CD4-positive, alpha-beta memory T cell (primary cell): Measurements from ENCODE around the gene SPACDR. TPM values are rescaled to one million over a fixed set of nuclear protein-coding genes. Genes with fewer than 3 reads are reported as not detected.

Experiments
- CTCF ChIA-PET: fragments of 350-600 bp; sonication (Branson Sonifier 250); formaldehyde crosslinking; loops from one replicate; lab custom pipeline; 2021; ENCODE audit warnings: inconsistent platforms; ENCODE audit not compliant: partially characterized antibody; lab: Charles Lee
- POLR2A ChIA-PET: fragments of 350-600 bp; sonication (Branson Sonifier 250); formaldehyde crosslinking; loops from one replicate; lab custom pipeline; 2021; ENCODE audit not compliant: partially characterized antibody; lab: Charles Lee
- DNase-seq, 5 donors: peaks; one replicate each; pipeline versions ENCODE4 v3.0.0 to v3.0.0-alpha.2; 2020 to 2022; ENCODE audit warnings: mixed read lengths in 1 of 5
- H3K27ac ChIP-seq: one replicate; pipeline ENCODE4 v1.7.0; 2013; ENCODE audit warnings: low read depth, low read length
- H3K27me3 ChIP-seq: 2 replicates; pipeline ENCODE4 v1.7.0; 2013; ENCODE audit warnings: mild to moderate bottlenecking, low read length, moderate library complexity; ENCODE audit not compliant: insufficient read depth
- H3K36me3 ChIP-seq: 2 replicates; pipeline ENCODE4 v1.7.0; 2013; ENCODE audit warnings: mild to moderate bottlenecking, low read length, moderate library complexity; ENCODE audit not compliant: insufficient read depth
- H3K4me1 ChIP-seq: 2 replicates; pipeline ENCODE4 v1.7.0; 2013; ENCODE audit warnings: mild to moderate bottlenecking, low read length, moderate library complexity; ENCODE audit not compliant: insufficient read depth
- H3K4me3 ChIP-seq, 2 donors: one replicate each; pipeline ENCODE4 v1.7.0; 2013; ENCODE audit warnings: low read length in 2 of 2, mild to moderate bottlenecking in 1 of 2
- H3K9me3 ChIP-seq, 2 donors: one replicate each; pipeline ENCODE4 v1.7.0; 2013; ENCODE audit warnings: low read length in 2 of 2, control low read depth in 1 of 2; ENCODE audit not compliant: control insufficient read depth in 1 of 2
- H3K27ac Mint-ChIP-seq, 7 donors: one replicate each; pipeline ENCODE4 v1.8.0; 2020 to 2021; ENCODE audit warnings: mixed read lengths in 7 of 7, mild to moderate bottlenecking in 6 of 7, inconsistent platforms in 3 of 7, moderate library complexity in 3 of 7
- H3K27me3 Mint-ChIP-seq, 2 donors: one replicate each; pipeline ENCODE4 v1.8.0; 2020 to 2021; ENCODE audit warnings: mixed read lengths in 2 of 2
- H3K36me3 Mint-ChIP-seq, 2 donors: one replicate each; pipeline ENCODE4 v1.8.0; 2020 to 2021; ENCODE audit warnings: mixed read lengths in 2 of 2, inconsistent platforms in 1 of 2, mild to moderate bottlenecking in 1 of 2
- H3K4me1 Mint-ChIP-seq, 4 donors: one replicate each; pipeline ENCODE4 v1.8.0; 2020 to 2021; ENCODE audit warnings: mixed read lengths in 4 of 4, mild to moderate bottlenecking in 1 of 4
- H3K4me3 Mint-ChIP-seq, 8 donors: one replicate each; pipeline ENCODE4 v1.8.0; 2020 to 2021; ENCODE audit warnings: mixed read lengths in 8 of 8, mild to moderate bottlenecking in 7 of 8, moderate library complexity in 6 of 8, inconsistent platforms in 3 of 8
- H3K9me3 Mint-ChIP-seq, 8 donors: one replicate each; pipeline ENCODE4 v1.8.0; 2020 to 2021; ENCODE audit warnings: mixed read lengths in 8 of 8, mild to moderate bottlenecking in 5 of 8, inconsistent platforms in 3 of 8, moderate library complexity in 1 of 8
- intact Hi-C: fragments of 100-400 bp; cut with micrococcal nuclease; formaldehyde crosslinking; loops from one replicate; pipeline ENCODE4 v1.15.1; 2023
- polyA plus RNA-seq, 2 donors: library from polyadenylated mRNA; unstranded; fragments of 300-500 nt; fragmentation: Illumina TruSeq; gene quantifications; one replicate each; pipeline ENCODE4 v1.2.3, GENCODE V29; 2021
- total RNA-seq, 2 experiments: library from RNA; stranded (reverse); gene quantifications; one replicate each; pipeline ENCODE4 v1.2.3, GENCODE V29; 2021

Gene SPACDR
- total and polyA plus RNA-seq, 4 experiments from 2014 or later, result 0.26 to 5.7 (median 2.5) TPM

DNA sequence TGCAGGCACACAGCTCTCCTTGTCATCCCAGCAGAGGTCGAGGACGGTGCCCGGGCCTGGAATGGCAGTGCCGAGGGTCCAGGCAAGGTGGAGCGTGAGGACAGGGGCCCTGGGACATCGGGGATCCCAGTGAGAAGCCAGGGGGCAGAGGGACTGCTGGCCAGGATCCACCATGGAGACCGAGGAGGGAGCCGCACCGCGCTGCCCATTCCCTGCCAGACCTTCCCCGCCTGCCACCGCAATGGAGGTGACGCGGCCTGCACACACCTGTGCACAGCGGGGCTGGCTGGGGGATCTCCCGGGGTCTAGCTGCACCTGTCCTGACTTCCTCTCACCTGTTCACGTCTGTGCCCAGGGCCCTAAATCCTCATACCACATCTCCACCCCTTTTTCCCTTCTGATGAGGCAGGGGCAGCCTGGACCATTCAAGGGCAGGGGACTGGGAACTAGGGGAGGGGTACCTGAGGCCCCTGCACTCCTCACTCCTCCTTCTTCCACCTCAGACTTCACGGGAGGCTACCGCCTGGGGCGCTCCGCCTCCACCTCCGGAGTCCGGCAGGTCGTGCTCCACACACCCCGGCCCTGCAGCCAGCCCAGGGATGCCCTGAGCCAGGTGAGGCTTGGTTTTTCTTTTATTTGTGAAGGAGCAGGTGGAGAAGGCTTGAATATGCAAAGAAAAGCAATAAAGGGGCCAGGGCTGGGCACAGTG lies 26.6 kb upstream of the SPACDR start:
- H3K27ac Mint-ChIP-seq, result peak overlapping the region in 3 of 7 donors; percentile 22 to 73 (median 40)

DNA sequence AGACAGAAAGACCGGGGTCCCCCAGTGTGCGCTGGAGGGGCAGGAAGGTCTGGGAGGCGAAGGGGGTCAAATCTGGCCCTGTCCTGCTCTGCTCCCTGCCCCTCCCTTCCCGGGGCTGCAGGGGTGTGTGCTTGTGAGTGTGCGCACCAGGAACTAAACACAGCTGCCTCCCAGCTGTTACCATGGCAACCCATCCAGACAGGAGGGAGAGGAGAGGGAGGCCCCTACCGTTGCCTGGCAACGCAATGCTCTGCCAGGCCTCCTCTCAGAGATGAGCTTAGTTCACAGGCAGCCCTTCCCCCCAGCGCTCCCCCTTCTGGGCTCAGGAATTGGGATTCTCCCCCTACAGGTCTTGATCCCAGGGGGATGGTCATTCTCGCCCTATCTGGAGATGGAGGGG lies 25.8 kb upstream of the SPACDR start:
- peak overlapping the region in 4 of 7 donors; percentile 31 to 73 (median 40) for H3K27ac Mint-ChIP-seq
- H3K4me1 Mint-ChIP-seq, result peaks cover 5 to 30% (median 16%) of the 10 kb centered on the region in 4 donors
- ChIA-PET POLR2A (interaction anchor here (1.1 kb wide), 1 partner anchor 96 kb away, joined by 4 read pairs; the partner anchor contains the start of genes FBXO24 and LRCH4), CTCF (interaction anchor here (1.0 kb wide), 2 partner anchors 11 to 69 kb away, joined by 3 read pairs; partner anchors contain the start of gene TSC22D4)
- Histone ChIP-seq H3K27me3 (no peaks in the 10 kb centered on the region), H3K27ac (no peak overlapping the region), H3K9me3 (no peaks in the 10 kb centered on the region), H3K36me3 (no peaks in the 10 kb centered on the region), H3K4me1 (peaks cover 12% of the 10 kb centered on the region), H3K4me3 (no peak overlapping the region)
- H3K9me3 Mint-ChIP-seq, result no peaks in the 10 kb centered on the region
- H3K27me3 Mint-ChIP-seq, result no peaks in the 10 kb centered on the region
- intact Hi-C loops, result no loop called here
- H3K4me3 Mint-ChIP-seq, result no peak overlapping the region
- no peaks in the 10 kb centered on the region for H3K36me3 Mint-ChIP-seq
- peak; percentile 45 to 67 (median 59) for DNase-seq

More for the DNA sequence above, 26.6 kb upstream of the SPACDR start:
- H3K27me3 ChIP-seq, result no peaks in the 10 kb centered on the region
- Mint-ChIP-seq H3K4me1 (peaks cover 5 to 29% (median 15%) of the 10 kb centered on the region in 4 donors), H3K4me3 (no peak overlapping the region), H3K36me3 (no peaks in the 10 kb centered on the region), H3K9me3 (no peaks in the 10 kb centered on the region), H3K27me3 (no peaks in the 10 kb centered on the region)
- intact Hi-C loops, result no loop called here
- H3K36me3 ChIP-seq, result no peaks in the 10 kb centered on the region
- no peak overlapping the region for H3K4me3 ChIP-seq
- ChIA-PET CTCF (interaction anchor here (1.0 kb wide), 2 partner anchors 12 to 68 kb away, joined by 3 read pairs; partner anchors contain the start of gene TSC22D4), POLR2A (interaction anchor here (1.1 kb wide), 1 partner anchor 95 kb away, joined by 4 read pairs; the partner anchor contains the start of genes FBXO24 and LRCH4)
- H3K9me3 ChIP-seq, result no peaks in the 10 kb centered on the region
- H3K4me1 ChIP-seq, result peaks cover 10% of the 10 kb centered on the region
- no peak overlapping the region for H3K27ac ChIP-seq
- no peak for DNase-seq

DNA sequence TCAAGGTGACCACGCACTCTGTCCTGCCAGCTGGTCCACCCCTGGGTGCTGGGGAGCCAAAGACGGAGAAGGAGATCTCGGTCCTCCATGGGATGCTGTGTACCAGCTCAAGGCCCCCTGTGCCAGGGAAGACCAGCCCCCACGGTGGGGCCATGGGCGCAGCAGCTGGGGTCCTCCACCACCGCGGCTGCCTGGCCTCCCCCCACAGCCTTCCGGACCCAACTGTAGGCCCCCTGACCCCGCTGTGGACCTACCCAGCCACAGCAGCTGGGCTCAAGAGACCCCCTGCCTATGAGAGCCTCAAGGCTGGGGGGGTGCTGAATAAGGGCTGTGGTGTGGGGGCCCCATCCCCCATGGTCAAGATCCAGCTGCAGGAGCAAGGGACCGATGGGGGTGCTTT lies 25.1 kb upstream of the SPACDR start:
- H3K4me3 Mint-ChIP-seq, result peak overlapping the region in 1 of 8 donors; percentile 46
- DNase-seq, result no peak
- no peaks in the 10 kb centered on the region for H3K27me3 ChIP-seq
- ChIA-PET POLR2A (interaction anchor here (1.3 kb wide), 1 partner anchor 28 kb away, joined by 3 read pairs; no protein-coding TSS in a partner anchor), CTCF (interaction anchor here (0.7 to 1.7 kb wide), 3 partner anchors 10 to 20 kb away, joined by 3 to 5 read pairs (median 4); partner anchors contain the start of gene TSC22D4)
- intact Hi-C loops, result no loop called here
- H3K27me3 Mint-ChIP-seq, result no peaks in the 10 kb centered on the region
- no peak overlapping the region for H3K4me3 ChIP-seq
- no peaks in the 10 kb centered on the region for H3K36me3 Mint-ChIP-seq
- H3K36me3 ChIP-seq, result no peaks in the 10 kb centered on the region
- peaks cover 15% of the 10 kb centered on the region for H3K4me1 ChIP-seq
- no peaks in the 10 kb centered on the region for H3K9me3 ChIP-seq
- peaks cover 8 to 34% (median 18%) of the 10 kb centered on the region in 4 donors for H3K4me1 Mint-ChIP-seq
- no peak overlapping the region for H3K27ac Mint-ChIP-seq
- no peak overlapping the region for H3K27ac ChIP-seq
- H3K9me3 Mint-ChIP-seq, result no peaks in the 10 kb centered on the region

DNA sequence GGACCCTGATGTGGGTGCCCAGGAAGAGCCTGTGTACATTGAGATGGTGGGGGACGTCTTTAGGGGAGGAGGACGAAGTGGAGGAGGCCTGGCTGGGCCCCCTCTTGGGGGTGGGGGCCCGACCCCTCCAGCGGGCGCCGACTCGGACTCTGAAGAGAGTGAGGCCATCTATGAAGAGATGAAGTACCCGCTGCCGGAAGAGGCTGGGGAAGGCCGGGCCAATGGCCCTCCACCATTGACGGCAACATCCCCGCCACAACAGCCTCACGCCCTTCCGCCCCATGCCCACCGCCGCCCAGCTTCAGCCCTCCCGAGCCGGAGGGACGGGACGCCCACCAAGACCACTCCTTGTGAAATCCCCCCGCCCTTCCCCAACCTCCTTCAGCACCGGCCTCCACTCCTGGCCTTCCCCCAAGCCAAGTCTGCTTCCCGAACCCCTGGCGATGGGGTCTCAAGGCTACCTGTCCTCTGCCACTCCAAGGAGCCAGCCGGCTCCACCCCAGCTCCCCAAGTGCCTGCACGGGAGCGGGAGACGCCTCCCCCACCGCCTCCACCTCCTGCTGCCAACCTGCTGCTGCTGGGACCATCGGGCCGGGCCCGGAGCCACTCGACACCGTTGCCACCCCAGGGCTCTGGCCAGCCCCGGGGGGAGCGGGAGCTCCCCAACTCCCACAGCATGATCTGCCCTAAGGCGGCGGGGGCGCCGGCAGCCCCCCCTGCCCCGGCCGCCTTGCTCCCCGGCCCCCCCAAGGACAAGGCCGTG lies 24.5 kb upstream of the SPACDR start:
- Histone ChIP-seq H3K4me3 (no peak overlapping the region), H3K27me3 (no peaks in the 10 kb centered on the region), H3K36me3 (no peaks in the 10 kb centered on the region), H3K9me3 (no peaks in the 10 kb centered on the region), H3K4me1 (peaks cover 15% of the 10 kb centered on the region), H3K27ac (no peak overlapping the region)
- intact Hi-C loops, result no loop called here
- no peak overlapping the region for H3K4me3 Mint-ChIP-seq
- H3K9me3 Mint-ChIP-seq, result no peaks in the 10 kb centered on the region
- CTCF ChIA-PET, result interaction anchor here (0.7 to 2.1 kb wide), 4 partner anchors 9 to 71 kb away, joined by 3 to 6 read pairs (median 4); partner anchors contain the start of gene TSC22D4
- POLR2A ChIA-PET, result interaction anchor here (1.2 to 1.3 kb wide), 2 partner anchors 28 to 50 kb away, joined by 3 read pairs; partner anchors contain the start of gene AGFG2
- no peak for DNase-seq
- no peaks in the 10 kb centered on the region for H3K36me3 Mint-ChIP-seq
- peak overlapping the region in 1 of 7 donors; percentile 46 for H3K27ac Mint-ChIP-seq
- no peaks in the 10 kb centered on the region for H3K27me3 Mint-ChIP-seq
- H3K4me1 Mint-ChIP-seq, result peaks cover 8 to 30% (median 17%) of the 10 kb centered on the region in 4 donors

DNA sequence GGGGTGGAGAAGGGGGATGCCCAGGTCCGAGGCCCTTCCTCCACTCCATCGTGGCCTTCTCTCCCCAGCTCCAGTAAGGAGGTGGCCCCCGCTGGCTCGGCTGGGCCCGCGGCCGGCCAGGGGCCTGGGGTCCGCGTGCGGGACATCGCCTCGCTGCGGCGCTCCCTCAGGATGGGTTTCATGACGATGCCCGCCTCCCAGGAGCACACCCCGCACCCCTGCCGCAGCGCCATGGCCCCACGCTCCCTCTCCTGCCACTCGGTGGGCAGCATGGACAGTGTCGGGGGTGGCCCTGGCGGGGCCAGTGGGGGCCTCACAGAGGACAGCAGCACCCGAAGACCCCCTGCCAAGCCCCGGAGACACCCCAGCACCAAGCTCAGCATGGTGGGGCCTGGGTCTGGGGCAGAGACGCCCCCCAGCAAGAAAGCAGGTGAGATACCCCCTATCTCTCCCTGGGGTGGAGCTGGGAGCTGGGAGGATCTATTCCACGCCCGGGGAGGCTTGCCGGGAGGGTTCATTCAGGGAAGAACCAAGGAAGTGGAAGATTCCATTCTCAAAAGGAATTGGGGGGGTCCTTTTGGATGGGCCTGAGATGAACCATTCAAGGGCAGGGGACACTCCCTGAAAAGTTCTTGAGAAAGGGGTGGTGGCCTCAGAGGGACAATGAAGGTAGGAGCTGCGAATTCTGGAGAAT lies 22.8 kb upstream of the SPACDR start:
- ChIA-PET CTCF (interaction anchor here (0.9 to 2.1 kb wide), 3 partner anchors 17 to 73 kb away, joined by 3 to 6 read pairs (median 3); no protein-coding TSS in a partner anchor), POLR2A (interaction anchor here (0.6 to 0.8 kb wide), 2 partner anchors 21 to 194 kb away, joined by 3 to 4 read pairs; no protein-coding TSS in a partner anchor)
- Mint-ChIP-seq H3K27me3 (no peaks in the 10 kb centered on the region), H3K4me1 (peaks cover 10 to 32% (median 13%) of the 10 kb centered on the region in 4 donors), H3K36me3 (peaks cover 0 to 2% of the 10 kb centered on the region in 2 donors), H3K9me3 (no peaks in the 10 kb centered on the region), H3K27ac (no peak overlapping the region), H3K4me3 (no peak overlapping the region)
- intact Hi-C loops, result no loop called here
- no peak overlapping the region for H3K4me3 ChIP-seq
- DNase-seq, result no peak
- H3K27ac ChIP-seq, result no peak overlapping the region
- no peaks in the 10 kb centered on the region for H3K27me3 ChIP-seq
- peaks cover 22% of the 10 kb centered on the region for H3K4me1 ChIP-seq
- H3K9me3 ChIP-seq, result no peaks in the 10 kb centered on the region
- H3K36me3 ChIP-seq, result no peaks in the 10 kb centered on the region

DNA sequence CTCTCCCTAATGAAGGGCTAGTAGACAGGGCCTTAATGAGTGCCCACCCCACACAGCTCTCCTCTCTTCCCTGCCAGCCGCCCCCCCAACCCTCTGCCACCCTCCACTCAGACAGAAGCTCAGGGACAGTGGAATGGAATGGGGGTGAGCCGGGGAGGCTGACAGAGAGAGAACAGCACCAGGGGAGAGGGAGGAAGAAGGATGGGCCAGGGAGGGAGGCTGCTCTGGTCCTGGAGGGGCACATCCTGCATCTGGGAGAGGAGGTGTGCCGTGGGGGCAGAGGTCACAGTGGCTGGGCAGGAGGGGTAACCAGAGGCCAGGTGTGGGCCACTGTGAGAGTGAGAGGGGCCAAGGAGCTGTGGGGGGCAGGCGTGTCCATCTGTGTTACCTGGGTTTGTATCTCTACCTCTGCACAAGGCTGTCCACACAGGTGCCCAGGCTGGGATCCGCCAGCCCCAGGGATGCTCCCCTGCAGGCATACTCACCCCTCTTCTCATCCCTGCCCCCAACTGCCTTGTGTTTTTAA lies 22.1 kb upstream of the SPACDR start:
- Mint-ChIP-seq H3K27ac (peak overlapping the region in 3 of 7 donors; percentile 32 to 81 (median 58)), H3K9me3 (no peaks in the 10 kb centered on the region), H3K4me1 (peaks cover 13 to 36% (median 17%) of the 10 kb centered on the region in 4 donors), H3K36me3 (peaks cover 0 to 2% of the 10 kb centered on the region in 2 donors), H3K27me3 (no peaks in the 10 kb centered on the region), H3K4me3 (peak overlapping the region in 1 of 8 donors; percentile 52)
- intact Hi-C loops, result no loop called here
- POLR2A ChIA-PET, result no interaction called here
- DNase-seq, result no peak
- no peaks in the 10 kb centered on the region for H3K9me3 ChIP-seq
- peaks cover 23% of the 10 kb centered on the region for H3K4me1 ChIP-seq
- H3K4me3 ChIP-seq, result no peak overlapping the region
- no peaks in the 10 kb centered on the region for H3K27me3 ChIP-seq
- H3K36me3 ChIP-seq, result no peaks in the 10 kb centered on the region
- CTCF ChIA-PET, result interaction anchor here (1.1 to 2.2 kb wide), 4 partner anchors 11 to 74 kb away, joined by 3 to 6 read pairs (median 5); no protein-coding TSS in a partner anchor
- no peak overlapping the region for H3K27ac ChIP-seq
